Brain microvascular endothelial cell (primary cell): ENCODE data around the gene UBASH3B.

ENCODE experiments used
- DNase-seq: peaks from one replicate; pipeline ENCODE4 v3.0.0-alpha.2; 2020
- H3K27ac ChIP-seq: fragments of 250-450 bp; sonication (Bioruptor Pico); 2 replicates; pipeline ENCODE4 v1.5.1; 2020; ENCODE audit warnings: mild to moderate bottlenecking, moderate library complexity
- H3K27me3 ChIP-seq: fragments of 250-450 bp; sonication (Bioruptor Pico); replicated peaks from 2 replicates; pipeline ENCODE4 v1.5.1; 2020; ENCODE audit warnings: mild to moderate bottlenecking
- H3K36me3 ChIP-seq: fragments of 250-450 bp; sonication (Bioruptor Pico); replicated peaks from 2 replicates; pipeline ENCODE4 v1.5.1; 2020; ENCODE audit warnings: mild to moderate bottlenecking
- H3K4me3 ChIP-seq: 2 replicates; pipeline ENCODE4 v1.5.1; 2011; ENCODE audit warnings: low read depth, mild to moderate bottlenecking, control low read depth, low read length, moderate library complexity
- in situ Hi-C: cut with HindIII; loops from 2 replicates; pipeline ENCODE4 v1.10.0; 2017; ENCODE audit warnings: low sequenced_read_pairs, low pct_ligation_motif_present
- TF ChIP-seq, protein P1 (sequence below): IDR thresholded peaks from 2 replicates; pipeline ENCODE4 v1.5.1; 2011; ENCODE audit warnings: low read depth, mild to moderate bottlenecking, moderate library complexity, low read length, control low read depth, inconsistent platforms; ENCODE audit errors: missing control alignments

UBASH3B gene

DNA sequence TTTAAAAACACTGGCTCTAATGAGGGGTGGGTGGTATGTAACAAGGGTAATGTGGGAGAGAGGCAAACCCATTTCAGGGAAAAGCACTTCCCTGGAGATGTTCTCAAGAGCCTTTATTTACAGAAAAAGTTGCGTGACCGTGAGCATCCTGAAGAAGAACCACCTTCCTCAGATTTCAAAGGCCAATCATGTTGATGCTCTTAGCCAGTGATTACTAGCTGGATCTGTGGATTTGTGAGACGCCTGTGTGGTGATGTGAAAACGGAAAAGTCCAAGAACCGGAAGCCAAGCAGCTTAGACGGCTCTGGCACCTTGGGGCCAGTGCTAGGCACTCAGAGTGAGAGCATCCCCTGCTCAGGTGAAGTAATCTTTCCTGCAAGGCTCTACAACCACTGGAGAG is 12.6 kb upstream of the UBASH3B start:
- Histone ChIP-seq H3K4me3 (no peak overlapping the region), H3K27ac (peak overlapping the region; percentile 83), H3K27me3 (no peaks in the 10 kb centered on the region), H3K36me3 (no peaks in the 10 kb centered on the region)
- DNase-seq, result peak; percentile 68
- in situ Hi-C loops, result loop anchor here (25.0 kb wide), 1 partner anchor 94 kb away; no protein-coding TSS in a partner anchor
- TF ChIP-seq, protein P1, sequence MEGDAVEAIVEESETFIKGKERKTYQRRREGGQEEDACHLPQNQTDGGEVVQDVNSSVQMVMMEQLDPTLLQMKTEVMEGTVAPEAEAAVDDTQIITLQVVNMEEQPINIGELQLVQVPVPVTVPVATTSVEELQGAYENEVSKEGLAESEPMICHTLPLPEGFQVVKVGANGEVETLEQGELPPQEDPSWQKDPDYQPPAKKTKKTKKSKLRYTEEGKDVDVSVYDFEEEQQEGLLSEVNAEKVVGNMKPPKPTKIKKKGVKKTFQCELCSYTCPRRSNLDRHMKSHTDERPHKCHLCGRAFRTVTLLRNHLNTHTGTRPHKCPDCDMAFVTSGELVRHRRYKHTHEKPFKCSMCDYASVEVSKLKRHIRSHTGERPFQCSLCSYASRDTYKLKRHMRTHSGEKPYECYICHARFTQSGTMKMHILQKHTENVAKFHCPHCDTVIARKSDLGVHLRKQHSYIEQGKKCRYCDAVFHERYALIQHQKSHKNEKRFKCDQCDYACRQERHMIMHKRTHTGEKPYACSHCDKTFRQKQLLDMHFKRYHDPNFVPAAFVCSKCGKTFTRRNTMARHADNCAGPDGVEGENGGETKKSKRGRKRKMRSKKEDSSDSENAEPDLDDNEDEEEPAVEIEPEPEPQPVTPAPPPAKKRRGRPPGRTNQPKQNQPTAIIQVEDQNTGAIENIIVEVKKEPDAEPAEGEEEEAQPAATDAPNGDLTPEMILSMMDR, result no peak

DNA sequence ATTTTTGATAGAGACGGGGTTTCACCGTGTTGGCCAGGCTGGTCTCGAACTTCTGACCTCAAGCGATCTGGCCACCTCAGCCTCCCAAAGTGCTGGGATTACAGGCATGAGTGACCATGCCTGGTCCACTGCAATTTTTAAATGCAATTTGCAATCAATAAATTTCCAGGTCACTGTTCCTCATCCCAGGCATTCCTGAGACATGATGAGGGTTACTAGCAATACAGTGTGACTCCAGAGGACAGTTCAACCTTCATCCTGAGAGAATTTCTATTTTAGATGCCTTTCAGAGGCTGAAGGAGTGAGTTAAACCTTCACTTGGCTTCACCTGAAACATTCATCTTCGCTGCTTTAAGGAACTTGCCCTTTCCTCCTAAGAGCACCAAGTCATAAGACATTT is 9.7 kb upstream of the UBASH3B start:
- no peak for DNase-seq
- TF ChIP-seq, protein P1, result no peak
- in situ Hi-C loops, result loop anchor here (25.0 kb wide), 1 partner anchor 91 kb away; no protein-coding TSS in a partner anchor
- Histone ChIP-seq H3K4me3 (no peak overlapping the region), H3K27me3 (no peaks in the 10 kb centered on the region), H3K36me3 (no peaks in the 10 kb centered on the region), H3K27ac (no peak overlapping the region)

DNA sequence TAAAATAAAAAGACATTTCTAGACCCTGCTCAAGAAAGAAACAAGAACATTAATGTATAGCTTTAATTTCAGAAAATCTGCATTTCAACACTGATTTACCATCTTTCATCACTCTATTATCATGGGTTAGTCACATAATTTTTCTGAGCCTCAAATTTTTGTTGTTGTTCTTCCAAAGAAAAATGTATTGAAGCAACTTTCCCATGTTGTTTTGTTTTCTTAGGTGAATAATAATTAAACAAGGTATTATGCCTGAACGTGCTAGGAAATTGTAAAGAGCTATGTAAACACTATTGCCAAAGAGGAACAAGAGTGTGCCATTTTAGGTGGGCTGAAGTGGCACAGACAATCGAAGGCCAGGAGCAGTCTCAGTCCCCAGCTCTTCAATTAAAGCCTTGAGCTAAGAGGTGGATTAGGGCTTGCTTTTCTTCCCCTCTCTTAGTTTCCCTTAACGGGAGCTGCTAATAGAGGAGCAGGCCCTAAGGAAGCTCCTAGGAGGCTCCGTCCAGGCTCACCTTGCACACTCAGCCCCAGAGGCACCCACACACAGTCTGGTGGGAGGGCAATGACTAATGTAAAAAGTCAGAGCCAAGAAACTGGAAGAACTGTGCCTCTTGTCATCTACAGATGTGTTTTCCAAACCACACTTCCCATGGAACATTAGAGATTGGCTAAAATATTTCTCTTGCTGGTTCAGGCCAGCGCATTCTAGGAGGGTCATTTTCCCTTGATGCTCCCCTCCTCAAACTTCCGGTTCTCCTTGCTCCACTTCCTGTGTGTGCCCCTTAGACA is 8.8 kb upstream of the UBASH3B start:
- H3K4me3 ChIP-seq, result no peak overlapping the region
- peak overlapping the region; percentile 21 for H3K27ac ChIP-seq
- H3K27me3 ChIP-seq, result no peaks in the 10 kb centered on the region
- H3K36me3 ChIP-seq, result no peaks in the 10 kb centered on the region
- TF ChIP-seq, protein P1, result no peak
- in situ Hi-C loops, result loop anchor here (25.0 kb wide), 1 partner anchor 91 kb away; no protein-coding TSS in a partner anchor
- peak; percentile 53 for DNase-seq

DNA sequence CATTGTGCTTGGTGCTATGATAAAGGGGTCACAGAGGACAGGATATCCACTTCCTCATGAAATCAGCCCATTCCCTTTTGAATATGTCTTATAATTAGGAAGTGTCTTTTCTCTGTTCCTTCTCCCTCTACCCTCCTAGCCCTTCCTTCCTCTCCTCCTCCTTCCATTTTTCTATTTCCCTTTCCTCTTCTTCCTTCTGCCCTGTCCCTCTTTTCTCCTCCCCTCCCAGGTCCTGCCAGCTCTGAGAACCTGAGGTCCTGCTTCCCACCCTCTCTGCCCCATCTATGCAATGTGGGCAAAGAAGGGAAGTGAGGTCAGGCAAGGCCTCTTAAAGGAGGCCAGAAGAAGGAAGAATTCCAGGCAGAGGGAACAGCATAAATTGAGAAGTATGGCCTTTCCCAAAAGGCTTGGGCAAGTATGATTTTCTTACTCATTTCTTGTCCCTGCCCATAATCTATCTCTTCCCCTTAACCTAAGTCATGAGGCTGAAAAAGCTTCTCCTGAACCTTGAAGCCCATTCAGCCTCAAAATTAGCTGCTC is 7.7 kb upstream of the UBASH3B start:
- Histone ChIP-seq H3K27ac (no peak overlapping the region), H3K27me3 (no peaks in the 10 kb centered on the region), H3K36me3 (no peaks in the 10 kb centered on the region), H3K4me3 (no peak overlapping the region)
- TF ChIP-seq, protein P1, result no peak
- DNase-seq, result no peak
- in situ Hi-C loops, result loop anchor here (25.0 kb wide), 1 partner anchor 89 kb away; no protein-coding TSS in a partner anchor

DNA sequence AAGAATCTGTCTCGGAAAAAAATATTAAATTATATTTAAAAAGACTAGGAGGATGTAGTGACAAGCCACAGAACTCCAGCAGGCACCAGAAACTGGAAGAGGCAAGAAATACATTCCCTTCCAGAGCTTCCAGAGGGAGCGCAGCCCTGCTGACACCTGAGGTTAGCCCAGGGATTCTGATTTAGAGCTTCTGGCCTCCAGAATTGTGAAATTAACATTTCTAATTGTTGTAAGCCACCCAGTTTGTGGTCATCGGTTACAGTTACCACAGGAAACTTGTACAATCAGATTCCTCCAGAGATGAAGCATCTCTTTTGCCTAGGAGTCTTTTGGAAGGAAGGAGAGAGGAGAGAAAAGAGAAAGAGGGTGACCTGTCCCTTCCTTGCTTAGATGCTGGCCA is 6.4 kb upstream of the UBASH3B start:
- TF ChIP-seq, protein P1, result no peak
- in situ Hi-C loops, result loop anchor here (25.0 kb wide), 1 partner anchor 88 kb away; no protein-coding TSS in a partner anchor
- Histone ChIP-seq H3K27ac (no peak overlapping the region), H3K4me3 (no peak overlapping the region), H3K36me3 (no peaks in the 10 kb centered on the region), H3K27me3 (no peaks in the 10 kb centered on the region)
- DNase-seq, result no peak
